Effector memory CD4-positive, alpha-beta T cell (primary cell): Measurements from ENCODE around the gene KLHL17.
A peak's percentile ranks its signal among the peaks of the same experiment; 100 is the strongest.

Experiments used
- DNase-seq, 3 donors: peaks; one replicate each; pipeline ENCODE4 v3.0.0-alpha.2; 2020
- H3K27ac ChIP-seq: 2 replicates; pipeline ENCODE4 v1.7.0; 2013; ENCODE audit warnings: mild to moderate bottlenecking, low read length, moderate library complexity; ENCODE audit not compliant: insufficient read depth, poor library complexity, severe bottlenecking
- H3K27me3 ChIP-seq: replicated peaks from 2 replicates; pipeline ENCODE4 v1.7.0; 2013; ENCODE audit warnings: mild to moderate bottlenecking, low read length; ENCODE audit not compliant: insufficient read depth, control insufficient read depth, poor library complexity, severe bottlenecking
- H3K36me3 ChIP-seq: 2 replicates; pipeline ENCODE4 v1.7.0; 2013; ENCODE audit warnings: mild to moderate bottlenecking, low read length, moderate library complexity; ENCODE audit not compliant: control insufficient read depth, insufficient read depth
- H3K4me1 ChIP-seq: 2 replicates; pipeline ENCODE4 v1.7.0; 2013; ENCODE audit warnings: low read length, mild to moderate bottlenecking; ENCODE audit not compliant: control insufficient read depth, insufficient read depth, poor library complexity, severe bottlenecking
- H3K4me3 ChIP-seq: 2 replicates; pipeline ENCODE4 v1.7.0; 2013; ENCODE audit warnings: low read length, low read depth, mild to moderate bottlenecking; ENCODE audit not compliant: insufficient read depth, poor library complexity, severe bottlenecking
- H3K9me3 ChIP-seq: 2 replicates; pipeline ENCODE4 v1.7.0; 2013; ENCODE audit warnings: mild to moderate bottlenecking, low read length, moderate library complexity; ENCODE audit not compliant: control insufficient read depth

Gene KLHL17

GRCh38 chr1:916173-917075 lies 44.0 kb upstream of the KLHL17 start:
- Histone ChIP-seq H3K4me3 (no peak overlapping the region), H3K27ac (no peak overlapping the region), H3K9me3 (no peaks in the 10 kb centered on the region), H3K36me3 (no peaks in the 10 kb centered on the region), H3K4me1 (peaks cover 13% of the 10 kb centered on the region), H3K27me3 (peaks cover 7% of the 10 kb centered on the region)
- DNase-seq: no peak

DNA sequence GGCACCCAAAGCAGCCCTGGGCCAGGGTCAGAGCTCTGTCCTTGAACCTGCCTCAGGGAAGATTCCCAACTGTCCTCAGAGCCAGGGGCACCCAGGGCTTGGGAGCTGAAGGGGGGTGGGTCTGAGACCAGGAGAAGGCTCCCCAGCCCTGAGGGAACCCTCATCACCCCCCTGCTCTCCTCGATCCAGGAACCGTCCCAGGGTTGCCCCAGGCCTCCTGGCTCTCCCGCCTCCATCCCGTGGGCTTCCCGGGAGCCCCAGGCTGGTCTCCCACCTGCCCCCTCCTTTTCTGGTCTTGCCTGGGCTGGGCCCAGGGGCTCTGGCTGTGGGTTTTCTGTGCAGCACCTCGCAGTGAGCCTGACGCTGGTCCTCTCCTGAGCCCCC lies 43.3 kb upstream of the KLHL17 start:
- peaks cover 13% of the 10 kb centered on the region for H3K27me3 ChIP-seq
- H3K27ac ChIP-seq: no peak overlapping the region
- H3K4me1 ChIP-seq: peaks cover 13% of the 10 kb centered on the region
- no peaks in the 10 kb centered on the region for H3K9me3 ChIP-seq
- no peaks in the 10 kb centered on the region for H3K36me3 ChIP-seq
- H3K4me3 ChIP-seq: no peak overlapping the region
- DNase-seq: no peak

GRCh38 chr1:917466-918091 lies 42.8 kb upstream of the KLHL17 start:
- no peak for DNase-seq
- Histone ChIP-seq H3K4me1 (peaks cover 13% of the 10 kb centered on the region), H3K27me3 (peaks cover 13% of the 10 kb centered on the region), H3K9me3 (no peaks in the 10 kb centered on the region), H3K36me3 (no peaks in the 10 kb centered on the region), H3K4me3 (no peak overlapping the region), H3K27ac (no peak overlapping the region)

- Histone ChIP-seq H3K27me3 (peaks cover 20% of the 10 kb centered on the region), H3K4me1 (peaks cover 19% of the 10 kb centered on the region)
Measured at GRCh38 chr1:918353-918752, 42.0 kb upstream of the KLHL17 start.

DNA sequence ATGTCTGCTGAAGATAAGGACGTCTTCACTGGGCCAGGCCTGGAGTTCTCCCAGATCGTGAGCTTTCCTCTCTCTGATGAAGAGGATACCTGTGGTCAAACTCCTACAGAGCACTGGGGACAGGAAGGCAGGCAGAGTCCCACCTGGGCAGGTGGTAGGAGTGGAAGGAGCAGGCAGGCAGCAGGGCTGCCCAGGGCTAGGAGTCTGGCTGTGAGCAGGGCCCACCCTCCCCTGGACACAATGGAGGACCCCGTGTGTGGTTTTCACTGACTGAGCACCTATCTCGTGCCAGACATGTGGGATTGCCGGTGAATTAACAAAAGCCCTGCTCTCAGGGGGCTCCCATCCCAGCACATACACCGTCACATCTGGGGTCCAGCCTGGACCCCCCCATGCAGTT lies 41.5 kb upstream of the KLHL17 start:
- H3K27me3 ChIP-seq: peaks cover 22% of the 10 kb centered on the region
- H3K4me1 ChIP-seq: peaks cover 22% of the 10 kb centered on the region
- no peaks in the 10 kb centered on the region for H3K9me3 ChIP-seq
- H3K27ac ChIP-seq: no peak overlapping the region
- no peak overlapping the region for H3K4me3 ChIP-seq
- no peak for DNase-seq
- no peaks in the 10 kb centered on the region for H3K36me3 ChIP-seq

More at GRCh38 chr1:918353-918752, 42.0 kb upstream of the KLHL17 start:
- no peak for DNase-seq
- Histone ChIP-seq H3K27ac (no peak overlapping the region), H3K4me3 (no peak overlapping the region), H3K9me3 (no peaks in the 10 kb centered on the region), H3K36me3 (no peaks in the 10 kb centered on the region)

GRCh38 chr1:919271-919872 lies 41.0 kb upstream of the KLHL17 start:
- Histone ChIP-seq H3K4me1 (peaks cover 22% of the 10 kb centered on the region), H3K36me3 (no peaks in the 10 kb centered on the region), H3K27ac (no peak overlapping the region), H3K4me3 (no peak overlapping the region), H3K9me3 (no peaks in the 10 kb centered on the region), H3K27me3 (peaks cover 22% of the 10 kb centered on the region)
- no peak for DNase-seq

DNA sequence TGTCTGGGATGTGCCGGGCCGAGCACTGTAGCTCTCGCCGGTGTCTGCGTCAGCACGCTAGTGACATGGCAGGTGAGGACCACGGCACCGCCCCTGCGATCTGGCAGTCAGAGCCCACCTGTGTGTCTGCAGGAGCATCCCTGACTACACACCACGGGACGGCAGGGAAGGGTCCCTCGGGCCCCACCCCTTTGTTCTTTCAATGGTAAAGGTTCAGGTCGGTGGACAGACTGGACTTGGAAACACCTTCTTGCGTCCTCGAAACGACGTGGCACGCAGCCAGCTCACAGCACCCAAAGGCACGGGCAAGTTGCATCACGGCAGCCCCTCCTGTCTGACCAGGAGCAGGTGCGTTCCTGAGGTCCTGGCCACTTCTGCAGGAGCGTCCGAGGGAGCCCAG lies 40.4 kb upstream of the KLHL17 start:
- no peak for DNase-seq
- Histone ChIP-seq H3K4me3 (no peak overlapping the region), H3K36me3 (no peaks in the 10 kb centered on the region), H3K4me1 (peaks cover 27% of the 10 kb centered on the region), H3K27me3 (peaks cover 28% of the 10 kb centered on the region), H3K9me3 (no peaks in the 10 kb centered on the region), H3K27ac (no peak overlapping the region)

DNA sequence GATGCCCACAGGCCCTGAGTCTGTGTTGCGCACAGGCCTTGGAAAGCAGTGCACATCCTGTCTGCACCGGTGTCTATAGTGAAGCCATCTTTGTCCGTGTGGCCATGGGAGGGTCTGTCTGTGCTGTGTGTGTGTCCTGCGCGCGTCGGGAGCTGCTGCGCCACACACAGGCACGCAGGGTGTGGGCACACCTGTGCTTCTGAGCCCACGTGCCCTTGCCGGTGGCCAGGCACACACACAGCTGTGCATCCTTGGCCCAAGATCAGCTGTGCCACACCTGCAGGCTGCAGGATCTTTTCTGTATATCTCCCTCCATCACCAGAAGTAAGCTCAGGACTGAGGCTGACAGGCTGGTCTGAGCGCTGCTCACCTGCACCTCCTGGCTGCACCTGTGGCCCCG lies 39.9 kb upstream of the KLHL17 start:
- Histone ChIP-seq H3K4me3 (no peak overlapping the region), H3K36me3 (no peaks in the 10 kb centered on the region), H3K9me3 (no peaks in the 10 kb centered on the region), H3K27me3 (peaks cover 30% of the 10 kb centered on the region), H3K4me1 (peaks cover 30% of the 10 kb centered on the region), H3K27ac (no peak overlapping the region)
- no peak for DNase-seq

DNA sequence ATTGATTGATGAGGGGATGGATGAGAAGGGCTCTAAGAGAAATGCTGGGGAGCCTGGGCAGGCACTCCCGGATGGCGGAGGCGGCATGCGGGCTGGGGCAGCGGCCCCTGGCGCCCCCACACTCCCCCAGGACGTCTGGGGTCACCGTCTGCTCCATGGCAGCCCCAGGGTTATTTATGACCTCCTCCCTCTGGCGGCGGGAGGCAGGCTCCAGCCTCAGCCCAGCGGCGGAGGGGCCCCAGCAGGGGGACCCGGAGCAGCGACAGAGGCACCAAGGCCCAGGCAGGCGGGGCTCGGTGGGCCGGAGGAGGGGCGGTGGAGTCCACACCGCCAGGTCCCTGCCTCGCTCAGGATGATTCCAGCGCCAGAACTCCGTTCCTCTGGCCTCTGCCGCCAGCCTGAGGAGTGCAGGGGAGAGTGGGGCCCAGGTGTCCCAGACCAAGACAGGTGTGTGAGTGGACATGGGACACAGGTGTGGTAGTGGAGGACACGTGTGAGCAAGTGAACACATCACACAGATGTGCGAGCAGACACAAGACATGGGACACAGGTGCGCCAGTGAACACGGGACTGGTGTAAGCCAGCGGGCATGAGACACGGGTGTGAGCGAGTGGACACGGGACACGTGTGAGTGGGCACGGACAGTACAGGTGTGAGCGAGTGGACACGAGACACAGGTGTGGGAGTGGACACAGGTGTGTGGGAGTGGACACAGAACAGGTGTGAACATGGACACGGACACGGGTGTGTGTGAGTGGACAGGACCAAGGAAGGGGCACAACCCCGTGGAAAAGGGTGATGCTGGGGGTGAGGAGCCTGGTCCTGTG lies 39.2 kb upstream of the KLHL17 start:
- no peaks in the 10 kb centered on the region for H3K9me3 ChIP-seq
- no peaks in the 10 kb centered on the region for H3K36me3 ChIP-seq
- DNase-seq: peak in 2 of 3 donors; percentile 19 to 28
- peaks cover 37% of the 10 kb centered on the region for H3K27me3 ChIP-seq
- H3K4me3 ChIP-seq: no peak overlapping the region
- no peak overlapping the region for H3K27ac ChIP-seq
- peaks cover 35% of the 10 kb centered on the region for H3K4me1 ChIP-seq
